ENCODE measurements around the gene NPHS1.

DNA sequence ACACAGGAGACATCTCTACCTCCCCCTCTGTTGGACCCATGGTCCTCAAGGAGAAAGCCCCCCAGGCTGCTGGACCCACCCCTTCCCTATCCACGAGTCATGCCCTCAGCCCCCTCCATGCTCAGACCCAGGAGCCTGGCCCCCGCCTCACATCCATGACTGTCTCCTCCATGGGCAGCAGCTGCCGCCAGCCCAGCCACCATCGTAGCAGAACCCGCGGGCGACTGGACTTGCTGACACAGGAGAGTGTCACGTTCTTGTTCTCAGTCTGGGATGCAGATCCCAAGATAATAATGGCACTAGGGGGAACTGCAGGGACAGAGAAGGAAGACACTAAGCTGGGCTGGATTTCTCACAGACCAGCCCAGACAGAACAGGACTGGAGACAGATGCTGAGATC lies 3.8 kb downstream of the NPHS1 start:
- no peak for TF ChIP-seq POLR2A (IDR thresholded peaks at IDR 0.05)
- TF ChIP-seq, protein P1, sequence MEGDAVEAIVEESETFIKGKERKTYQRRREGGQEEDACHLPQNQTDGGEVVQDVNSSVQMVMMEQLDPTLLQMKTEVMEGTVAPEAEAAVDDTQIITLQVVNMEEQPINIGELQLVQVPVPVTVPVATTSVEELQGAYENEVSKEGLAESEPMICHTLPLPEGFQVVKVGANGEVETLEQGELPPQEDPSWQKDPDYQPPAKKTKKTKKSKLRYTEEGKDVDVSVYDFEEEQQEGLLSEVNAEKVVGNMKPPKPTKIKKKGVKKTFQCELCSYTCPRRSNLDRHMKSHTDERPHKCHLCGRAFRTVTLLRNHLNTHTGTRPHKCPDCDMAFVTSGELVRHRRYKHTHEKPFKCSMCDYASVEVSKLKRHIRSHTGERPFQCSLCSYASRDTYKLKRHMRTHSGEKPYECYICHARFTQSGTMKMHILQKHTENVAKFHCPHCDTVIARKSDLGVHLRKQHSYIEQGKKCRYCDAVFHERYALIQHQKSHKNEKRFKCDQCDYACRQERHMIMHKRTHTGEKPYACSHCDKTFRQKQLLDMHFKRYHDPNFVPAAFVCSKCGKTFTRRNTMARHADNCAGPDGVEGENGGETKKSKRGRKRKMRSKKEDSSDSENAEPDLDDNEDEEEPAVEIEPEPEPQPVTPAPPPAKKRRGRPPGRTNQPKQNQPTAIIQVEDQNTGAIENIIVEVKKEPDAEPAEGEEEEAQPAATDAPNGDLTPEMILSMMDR (IDR thresholded peaks at IDR 0.05): no peak
- no peak for TF ChIP-seq EP300 (IDR thresholded peaks at IDR 0.05)
- no peak for TF ChIP-seq POLR2AphosphoS5 (IDR thresholded peaks at IDR 0.05)

All from sigmoid colon (tissue), 4 donors.